ENCODE measurements around the gene SMIM8.

DNA sequence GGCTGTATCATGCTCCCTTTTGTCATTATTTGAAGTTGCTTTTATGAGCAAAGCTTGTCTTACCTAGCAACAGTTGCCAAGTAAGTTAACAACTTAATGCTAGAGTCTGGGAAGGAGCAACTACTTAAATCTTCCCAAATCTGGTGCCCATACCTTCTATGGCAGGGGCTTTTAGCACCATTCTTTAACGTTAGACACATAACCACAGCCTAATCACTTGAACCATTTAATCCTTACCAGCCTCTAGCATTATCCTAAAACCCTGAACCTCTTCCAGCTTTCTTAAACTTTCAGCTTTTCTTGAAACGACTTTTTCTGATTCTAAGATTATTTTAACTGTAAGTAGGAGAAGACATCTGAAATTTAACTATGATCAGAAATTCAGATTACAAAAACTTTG is 22.3 kb downstream of the SMIM8 start, which contains the start of gene C6orf163:
- TF ChIP-seq EP300 (IDR thresholded peaks at IDR 0.05; ENCODE audit: borderline replicate concordance in 1 of 2, control insufficient read depth in 1 of 2, low read depth in 2 of 2, low read length in 2 of 2) (no peak), JUND (IDR thresholded peaks at IDR 0.05; ENCODE audit: low read depth, low read length) (no peak), POLR2A (IDR thresholded peaks at IDR 0.05; ENCODE audit: low read depth, low read length) (no peak)

Measured in GM12878 (cell line).